HG02943 (cell line): ENCODE results near the gene CPEB1.
A peak's percentile ranks its signal among the peaks of the same experiment; 100 is the strongest.

Experiments used
- ATAC-seq: cut with Tn5 transposase; IDR thresholded peaks from one replicate; pipeline ENCODE4 v1.9.1; 2021; ENCODE audit warnings: mild to moderate bottlenecking, low read depth, moderate library complexity; ENCODE audit not compliant: unreplicated experiment

Gene CPEB1

GRCh38 chr15:82647045-82647834 lies at the start of gene CPEB1:
Gene CPEB1 (minus strand): TSS chr15:82647363. CDS start chr15:82628459, 18,904 bp downstream.
- no peak for ATAC-seq

DNA sequence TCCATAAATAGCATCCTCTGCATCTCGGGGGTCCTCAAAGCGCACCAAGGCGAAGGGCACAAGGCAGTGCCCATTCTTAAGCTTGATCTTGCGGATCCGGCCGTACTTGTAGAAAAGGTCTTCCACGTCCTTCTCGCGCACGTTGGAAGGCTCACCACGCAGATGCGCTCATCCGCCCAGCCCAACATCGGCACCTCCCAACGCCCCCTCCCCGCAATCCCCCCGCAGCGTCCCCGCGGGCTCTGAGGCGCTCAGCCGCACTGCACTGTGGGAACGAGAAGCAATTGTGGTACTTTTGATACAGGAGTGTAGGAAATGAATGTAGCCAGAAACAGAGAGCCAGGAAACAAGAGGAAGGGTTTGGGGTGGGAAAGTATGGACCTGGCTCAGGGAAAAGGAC lies 45.0 kb upstream of the CPEB1 start:
- no peak for ATAC-seq

DNA sequence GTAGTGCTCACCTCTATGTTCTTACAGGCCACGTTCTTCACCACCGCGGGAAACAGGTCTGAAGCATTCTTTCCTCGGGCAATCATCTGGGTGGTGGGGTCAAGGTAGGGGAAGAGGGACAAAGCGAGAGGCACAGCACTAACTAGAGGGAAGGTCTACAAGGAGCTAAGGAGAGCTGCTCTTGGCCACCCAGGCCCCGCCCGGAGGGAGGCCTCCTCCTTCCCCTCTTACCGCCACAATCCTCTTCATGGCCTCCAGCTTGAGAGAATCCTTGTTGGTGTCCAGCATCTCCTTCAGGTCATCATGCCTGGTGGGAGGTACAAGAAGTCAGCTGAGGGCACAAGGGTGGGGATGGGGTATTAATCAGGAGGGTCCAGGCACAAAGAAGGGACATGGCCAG lies 42.0 kb upstream of the CPEB1 start:
- ATAC-seq, result no peak

DNA sequence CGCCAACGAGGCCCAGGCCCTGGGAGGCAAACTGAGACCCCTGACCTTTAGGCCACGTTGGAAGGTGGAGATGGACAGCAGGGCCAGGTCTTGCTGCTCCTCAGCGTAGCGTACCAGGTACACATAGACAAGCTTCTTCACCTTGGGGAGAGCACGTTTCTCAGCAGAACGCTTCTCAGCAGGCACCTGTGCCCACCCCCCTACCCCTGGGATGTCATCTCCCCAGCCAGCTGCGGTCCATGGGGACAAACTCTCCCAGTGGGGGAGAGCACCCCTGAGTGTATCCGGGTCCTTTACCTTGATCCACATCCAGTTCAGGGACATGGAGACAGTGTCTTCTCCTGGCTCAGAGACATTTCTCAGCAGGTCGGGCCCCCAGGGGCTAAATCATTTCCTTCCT lies 41.5 kb upstream of the CPEB1 start:
- no peak for ATAC-seq

DNA sequence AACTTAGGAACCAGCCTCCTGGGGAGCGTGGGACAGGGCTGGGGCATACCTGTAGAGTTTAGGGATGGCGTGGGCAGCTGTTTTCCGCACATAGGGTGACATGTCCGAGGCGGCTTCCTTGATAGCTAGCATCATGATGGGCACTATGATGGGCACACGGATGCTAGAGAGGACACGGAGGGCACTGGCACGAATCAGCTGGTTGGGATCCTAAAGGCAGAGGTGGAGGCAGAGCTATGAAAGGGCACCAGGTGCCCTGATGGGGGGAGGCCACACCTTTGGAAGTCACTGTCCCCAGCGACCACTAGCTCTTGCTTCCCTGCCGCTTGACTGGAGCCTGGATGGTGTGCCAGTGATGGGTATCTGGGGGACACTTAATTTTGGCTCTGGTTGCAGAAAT lies 34.2 kb upstream of the CPEB1 start:
- no peak for ATAC-seq

GRCh38 chr15:82680200-82681102 lies 33.3 kb upstream of the CPEB1 start:
- peak; percentile 63 for ATAC-seq

- no peak for ATAC-seq
Observed at GRCh38 chr15:82679626-82680199, 32.5 kb upstream of the CPEB1 start.

- ATAC-seq, result no peak
Observed at GRCh38 chr15:82677720-82678323, 30.7 kb upstream of the CPEB1 start.

GRCh38 chr15:82674873-82675272 lies 27.7 kb upstream of the CPEB1 start:
- no peak for ATAC-seq

GRCh38 chr15:82670699-82671098 lies 23.5 kb upstream of the CPEB1 start:
- ATAC-seq, result no peak

DNA sequence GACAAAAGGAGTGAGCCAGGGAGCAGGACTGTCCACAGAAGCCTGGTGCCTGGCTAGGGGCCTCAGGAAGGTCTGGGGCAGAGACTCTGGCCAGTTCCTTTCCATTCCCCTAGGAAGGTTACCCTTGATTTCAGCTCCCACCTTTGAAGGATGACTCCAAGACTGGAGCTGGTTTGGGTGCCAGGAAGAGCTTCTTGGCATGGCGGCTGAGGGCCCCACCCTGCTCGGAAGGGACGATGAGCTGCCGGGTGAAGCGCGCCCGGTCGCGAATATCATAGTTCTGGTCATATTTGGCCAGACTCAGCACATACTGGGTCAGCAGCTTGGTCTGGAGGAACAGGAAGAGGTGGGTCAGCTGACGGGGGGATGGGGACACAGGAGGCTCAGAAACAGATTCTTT lies 19.4 kb upstream of the CPEB1 start:
- no peak for ATAC-seq

GRCh38 chr15:82664021-82664420 lies 16.9 kb upstream of the CPEB1 start:
- no peak for ATAC-seq

GRCh38 chr15:82663186-82663600 lies 16.0 kb upstream of the CPEB1 start:
- no peak for ATAC-seq

DNA sequence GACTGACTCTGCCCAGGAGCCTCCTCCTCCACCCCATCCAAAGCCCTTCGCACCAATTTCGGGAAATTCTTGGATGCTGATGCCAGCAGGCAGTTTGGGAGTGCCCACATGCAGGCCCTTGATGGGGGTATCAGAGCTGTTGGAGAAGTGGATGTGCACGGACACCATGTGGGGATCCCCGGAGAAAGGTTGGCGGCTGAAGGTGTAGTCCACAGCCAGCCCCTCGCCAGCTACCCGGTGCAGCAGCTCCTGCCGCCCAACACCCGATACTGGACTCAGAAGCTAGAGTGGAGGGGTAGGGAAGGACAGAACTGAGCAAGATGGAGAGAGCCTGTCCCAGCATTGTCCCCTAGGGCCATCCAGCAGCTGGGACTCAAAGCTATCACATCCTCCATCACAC lies 15.5 kb upstream of the CPEB1 start:
- no peak for ATAC-seq

DNA sequence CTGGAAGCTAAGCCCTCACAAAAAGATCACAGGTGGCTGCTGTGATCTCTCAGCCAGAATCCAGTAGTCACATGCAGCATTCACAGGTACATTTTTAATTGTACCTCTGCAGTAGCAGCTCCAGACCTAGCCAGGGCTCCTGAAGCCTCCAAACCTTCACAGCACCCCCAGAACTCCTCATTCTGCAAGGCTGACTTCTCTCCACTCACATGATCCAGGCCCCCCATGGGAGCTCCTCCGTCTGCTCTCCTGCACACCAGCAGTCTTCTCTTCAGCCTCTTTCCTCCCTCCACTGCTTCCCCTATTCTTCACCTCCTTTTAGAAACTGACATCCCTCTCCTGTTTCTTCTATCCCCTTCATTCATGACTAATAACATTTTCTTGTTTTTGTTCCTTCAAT lies 13.2 kb upstream of the CPEB1 start:
- no peak for ATAC-seq

DNA sequence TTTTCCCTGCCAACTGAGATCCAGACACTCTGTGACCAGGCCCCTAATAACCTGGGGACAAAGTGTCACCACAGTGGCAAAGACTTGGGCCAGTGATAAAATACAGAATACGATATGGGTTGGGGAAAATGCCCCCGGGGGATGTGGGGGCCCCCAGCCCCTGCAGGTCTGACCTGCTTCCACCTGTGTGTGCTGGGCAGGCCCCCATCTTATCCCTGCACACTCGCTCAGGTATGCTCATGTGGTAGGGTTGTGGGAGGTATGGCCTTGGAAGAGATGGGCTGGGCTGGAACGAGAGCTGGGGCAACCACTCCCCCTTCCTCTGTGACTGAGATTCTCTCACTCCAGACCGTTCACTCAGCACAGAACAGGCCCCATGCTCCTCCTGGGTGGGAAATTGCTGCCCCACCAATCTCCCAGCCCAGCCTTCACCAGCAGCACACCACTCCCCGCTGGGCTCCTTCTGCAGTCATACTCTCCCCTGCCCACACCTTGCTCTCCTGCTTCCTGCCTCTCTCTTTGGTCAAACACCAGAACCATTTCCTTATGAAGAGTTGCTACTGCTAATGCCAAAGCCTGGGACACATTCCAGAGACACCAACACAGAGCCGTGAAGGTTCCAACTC lies 9.6 kb upstream of the CPEB1 start:
- no peak for ATAC-seq

DNA sequence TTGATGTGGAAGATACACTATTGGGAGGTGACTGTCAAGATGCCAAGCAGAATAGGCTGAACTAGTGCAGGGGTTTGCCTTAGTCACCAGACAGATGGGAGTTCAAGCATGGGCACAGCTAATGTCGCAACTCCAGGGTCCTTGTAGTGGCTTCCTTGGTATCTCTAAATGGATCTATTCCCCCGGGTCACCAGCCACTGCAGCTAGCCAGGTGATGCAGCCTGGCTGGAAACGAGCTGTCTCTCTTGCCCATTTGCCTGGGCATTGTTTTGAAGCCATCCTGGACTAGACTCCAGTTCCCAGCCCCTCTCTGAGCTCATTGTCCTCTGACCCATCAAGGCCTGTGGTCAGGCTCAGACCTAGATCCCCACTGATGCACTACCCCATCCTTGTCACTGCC lies 8.4 kb upstream of the CPEB1 start:
- ATAC-seq, result no peak

GRCh38 chr15:82653483-82654168 lies 6.5 kb upstream of the CPEB1 start:
- no peak for ATAC-seq

- no peak for ATAC-seq
Observed at GRCh38 chr15:82651708-82652107, 4.5 kb upstream of the CPEB1 start.
